ENCODE measurements around the gene SLC9A8. TPM values are rescaled to one million over a fixed set of nuclear protein-coding genes. Genes with fewer than 3 reads are reported as not detected.

SLC9A8 gene
- total RNA-seq, 1 donor from 2014 or later: 65.7 TPM

GRCh38 chr20:49919461-49919860 is 106.8 kb downstream of the SLC9A8 start:
- intact Hi-C loops (cut with micrococcal nuclease): loop anchor here (5.0 kb wide), 1 partner anchor 207 kb away; the partner anchor contains the start of gene B4GALT5
- TF ChIP-seq, protein P1, sequence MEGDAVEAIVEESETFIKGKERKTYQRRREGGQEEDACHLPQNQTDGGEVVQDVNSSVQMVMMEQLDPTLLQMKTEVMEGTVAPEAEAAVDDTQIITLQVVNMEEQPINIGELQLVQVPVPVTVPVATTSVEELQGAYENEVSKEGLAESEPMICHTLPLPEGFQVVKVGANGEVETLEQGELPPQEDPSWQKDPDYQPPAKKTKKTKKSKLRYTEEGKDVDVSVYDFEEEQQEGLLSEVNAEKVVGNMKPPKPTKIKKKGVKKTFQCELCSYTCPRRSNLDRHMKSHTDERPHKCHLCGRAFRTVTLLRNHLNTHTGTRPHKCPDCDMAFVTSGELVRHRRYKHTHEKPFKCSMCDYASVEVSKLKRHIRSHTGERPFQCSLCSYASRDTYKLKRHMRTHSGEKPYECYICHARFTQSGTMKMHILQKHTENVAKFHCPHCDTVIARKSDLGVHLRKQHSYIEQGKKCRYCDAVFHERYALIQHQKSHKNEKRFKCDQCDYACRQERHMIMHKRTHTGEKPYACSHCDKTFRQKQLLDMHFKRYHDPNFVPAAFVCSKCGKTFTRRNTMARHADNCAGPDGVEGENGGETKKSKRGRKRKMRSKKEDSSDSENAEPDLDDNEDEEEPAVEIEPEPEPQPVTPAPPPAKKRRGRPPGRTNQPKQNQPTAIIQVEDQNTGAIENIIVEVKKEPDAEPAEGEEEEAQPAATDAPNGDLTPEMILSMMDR (IDR thresholded peaks at IDR 0.05): no peak
- H3K4me3 Mint-ChIP-seq: no peak overlapping the region
- ChIA-PET POLR2A (no interaction called here), CTCF (interaction anchor here (1.4 kb wide), 1 partner anchor 152 kb away, joined by 3 read pairs; no protein-coding TSS in a partner anchor)
- no peak for ATAC-seq (ENCODE audit: low read depth)
- peaks cover 17% of the 10 kb centered on the region for H3K4me1 Mint-ChIP-seq
- peaks cover 5% of the 10 kb centered on the region for H3K36me3 Mint-ChIP-seq (ENCODE audit: low read depth)
- H3K9me3 Mint-ChIP-seq: no peaks in the 10 kb centered on the region
- no peak for DNase-seq
- no peaks in the 10 kb centered on the region for H3K27me3 Mint-ChIP-seq
- H3K27ac Mint-ChIP-seq: no peak overlapping the region

- POLR2A ChIA-PET: interaction anchor here (0.7 kb wide), 1 partner anchor 359 kb away, joined by 4 read pairs; no protein-coding TSS in a partner anchor
- Mint-ChIP-seq H3K9me3 (no peaks in the 10 kb centered on the region), H3K27me3 (no peaks in the 10 kb centered on the region), H3K4me3 (no peak overlapping the region), H3K4me1 (peaks cover 4% of the 10 kb centered on the region), H3K36me3 (ENCODE audit: low read depth) (no peaks in the 10 kb centered on the region), H3K27ac (no peak overlapping the region)
- intact Hi-C loops (cut with micrococcal nuclease): no loop called here
- CTCF ChIA-PET: interaction anchor here (0.9 kb wide), 1 partner anchor 147 kb away, joined by 3 read pairs; no protein-coding TSS in a partner anchor
- TF ChIP-seq, protein P1 (IDR thresholded peaks at IDR 0.05): no peak
- no peak for DNase-seq
- ATAC-seq (ENCODE audit: low read depth): no peak
These were observed 111.6 kb downstream of the SLC9A8 start for GRCh38 chr20:49924247-49924646.

DNA sequence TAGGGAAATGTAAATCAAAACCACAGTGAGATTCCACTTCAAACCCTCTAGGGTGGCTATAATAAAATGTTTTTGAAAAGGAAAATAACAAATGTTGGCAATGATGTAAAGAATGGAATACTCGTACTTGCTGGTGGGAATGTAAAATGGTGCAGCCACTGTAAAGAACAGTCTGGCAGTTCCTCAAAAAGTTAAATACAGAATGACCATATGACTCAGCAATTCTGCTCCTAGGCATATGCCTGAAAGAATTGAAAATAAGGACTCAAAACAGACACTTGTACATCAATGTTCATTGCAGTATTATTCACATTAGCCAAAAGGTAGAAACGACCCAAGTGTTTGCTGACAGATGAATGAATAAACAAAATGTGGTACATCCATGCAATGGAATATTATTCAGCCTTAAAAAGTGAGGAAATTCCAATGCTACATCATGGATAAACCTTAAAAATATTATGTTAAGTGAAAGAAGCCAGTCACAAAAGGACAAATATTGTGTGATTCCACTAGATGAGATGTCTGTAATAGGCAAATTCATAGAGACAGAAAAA is 113.3 kb downstream of the SLC9A8 start:
- peaks cover 4% of the 10 kb centered on the region for H3K4me1 Mint-ChIP-seq
- ChIA-PET POLR2A (no interaction called here), CTCF (interaction anchor here (1.2 kb wide), 1 partner anchor 384 kb away, joined by 4 read pairs; no protein-coding TSS in a partner anchor)
- H3K4me3 Mint-ChIP-seq: no peak overlapping the region
- H3K36me3 Mint-ChIP-seq (ENCODE audit: low read depth): no peaks in the 10 kb centered on the region
- DNase-seq (no peak), ATAC-seq (ENCODE audit: low read depth) (no peak)
- no peak overlapping the region for H3K27ac Mint-ChIP-seq
- no peaks in the 10 kb centered on the region for H3K27me3 Mint-ChIP-seq
- H3K9me3 Mint-ChIP-seq: no peaks in the 10 kb centered on the region
- intact Hi-C loops (cut with micrococcal nuclease): loop anchor here (5.0 kb wide), 1 partner anchor 79 kb away; no protein-coding TSS in a partner anchor
- TF ChIP-seq, protein P1 (IDR thresholded peaks at IDR 0.05): no peak

GRCh38 chr20:49928411-49929141 is 115.9 kb downstream of the SLC9A8 start:
- POLR2A ChIA-PET: no interaction called here
- TF ChIP-seq, protein P1 (IDR thresholded peaks at IDR 0.05): peak; percentile 59
- no peaks in the 10 kb centered on the region for H3K36me3 Mint-ChIP-seq (ENCODE audit: low read depth)
- no peaks in the 10 kb centered on the region for H3K27me3 Mint-ChIP-seq
- DNase-seq (peak; percentile 48), ATAC-seq (ENCODE audit: low read depth) (peak; percentile 85)
- intact Hi-C loops (cut with micrococcal nuclease): loop anchor here (1.0 to 5.0 kb wide), 6 partner anchors 8 to 594 kb away; partner anchors contain the start of genes RNF114 and SPATA2
- H3K4me1 Mint-ChIP-seq: peaks cover 4% of the 10 kb centered on the region
- H3K4me3 Mint-ChIP-seq: no peak overlapping the region
- H3K9me3 Mint-ChIP-seq: no peaks in the 10 kb centered on the region
- CTCF ChIA-PET: interaction anchor here (0.7 to 1.4 kb wide), 4 partner anchors 9 to 387 kb away, joined by 3 to 4 read pairs (median 3); no protein-coding TSS in a partner anchor
- no peak overlapping the region for H3K27ac Mint-ChIP-seq

DNA sequence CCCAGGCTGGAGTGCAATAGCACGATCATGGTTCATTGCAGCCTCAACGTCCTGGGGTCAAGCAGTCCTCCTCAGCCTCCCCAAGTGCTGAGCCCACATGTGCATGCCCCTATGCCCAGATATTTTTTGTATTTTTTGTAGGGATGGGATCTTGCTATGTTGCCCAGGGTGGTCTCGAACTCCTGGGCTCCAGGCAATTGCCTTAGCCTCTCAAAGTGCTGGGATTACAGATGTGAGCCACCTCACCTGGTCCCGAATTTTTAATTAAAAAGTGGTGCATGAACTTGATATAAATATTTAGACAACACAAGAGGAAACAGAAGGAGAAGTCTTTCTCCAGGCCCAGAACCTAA is 116.5 kb downstream of the SLC9A8 start:
- TF ChIP-seq, protein P1 (IDR thresholded peaks at IDR 0.05): no peak
- POLR2A ChIA-PET: no interaction called here

More for the DNA sequence above, 116.5 kb downstream of the SLC9A8 start:
- intact Hi-C loops (cut with micrococcal nuclease): loop anchor here (2.0 to 5.0 kb wide), 2 partner anchors 14 to 82 kb away; partner anchors contain the start of gene SPATA2
- DNase-seq: no peak
- Mint-ChIP-seq H3K36me3 (ENCODE audit: low read depth) (no peaks in the 10 kb centered on the region), H3K4me3 (no peak overlapping the region), H3K27me3 (no peaks in the 10 kb centered on the region), H3K27ac (no peak overlapping the region), H3K9me3 (no peaks in the 10 kb centered on the region), H3K4me1 (peaks cover 5% of the 10 kb centered on the region)
- CTCF ChIA-PET: interaction anchor here (0.7 to 1.4 kb wide), 5 partner anchors 8 to 387 kb away, joined by 3 to 4 read pairs (median 3); no protein-coding TSS in a partner anchor
- ATAC-seq (ENCODE audit: low read depth): no peak

Data from activated B cell treated with CpG ODN at 0.5 μM for 24 hours (primary cell).